ENCODE results near the gene CASTOR2.
"Not testable (repeated sequence)": the region's sequence is repeated elsewhere in the genome, so short reads cannot be mapped to it uniquely, and the experiment has no call there.

CASTOR2 gene

DNA sequence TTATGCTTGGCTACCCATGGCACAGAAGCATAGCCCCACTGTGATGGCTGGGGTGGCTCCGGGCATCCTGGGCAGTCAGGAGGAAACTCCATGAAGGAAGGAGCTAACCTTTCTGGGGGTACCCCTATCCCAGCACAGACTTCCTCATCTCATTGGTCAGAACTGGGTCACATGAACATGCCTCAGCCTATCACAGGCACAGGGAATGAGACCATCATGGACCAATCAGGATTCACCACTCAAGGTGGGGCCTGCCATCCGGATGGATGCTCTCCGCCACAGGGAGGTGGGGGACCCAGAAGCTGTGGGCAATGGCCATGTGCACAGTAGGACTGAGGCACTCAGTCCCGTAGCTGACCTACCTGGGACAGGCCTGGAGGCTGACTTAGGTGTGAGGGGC is 6.9 kb downstream of the CASTOR2 start:
- not testable (repeated sequence) for H3K9me3 Mint-ChIP-seq; DNase-seq; H3K4me3 Mint-ChIP-seq; H3K4me1 Mint-ChIP-seq; H3K27ac Mint-ChIP-seq; H3K27me3 Mint-ChIP-seq; ATAC-seq; H3K36me3 Mint-ChIP-seq (ENCODE audit: low read depth)

DNA sequence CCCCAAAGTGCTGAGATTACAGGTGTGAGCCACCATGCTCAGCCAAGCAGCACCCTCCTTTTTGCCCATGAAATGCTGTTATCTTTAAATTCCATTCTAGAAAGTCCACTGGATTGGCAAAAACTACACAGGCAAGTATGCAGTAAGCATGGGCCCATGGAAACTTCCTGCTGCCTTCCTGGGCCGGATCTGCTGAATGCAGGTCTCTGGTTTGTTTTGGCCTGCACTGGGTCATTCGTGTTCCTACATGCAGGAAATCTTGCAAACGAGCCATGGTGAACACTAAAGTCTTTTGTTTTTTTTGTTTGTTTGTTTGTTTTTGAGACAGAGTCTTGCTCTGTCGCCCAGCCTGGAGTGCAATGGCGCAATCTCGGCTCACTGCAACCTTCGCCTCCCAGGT is 7.9 kb downstream of the CASTOR2 start:
- H3K9me3 Mint-ChIP-seq; ATAC-seq; H3K4me1 Mint-ChIP-seq; H3K36me3 Mint-ChIP-seq (ENCODE audit: low read depth); H3K4me3 Mint-ChIP-seq; DNase-seq; H3K27ac Mint-ChIP-seq; H3K27me3 Mint-ChIP-seq: not testable (repeated sequence)

DNA sequence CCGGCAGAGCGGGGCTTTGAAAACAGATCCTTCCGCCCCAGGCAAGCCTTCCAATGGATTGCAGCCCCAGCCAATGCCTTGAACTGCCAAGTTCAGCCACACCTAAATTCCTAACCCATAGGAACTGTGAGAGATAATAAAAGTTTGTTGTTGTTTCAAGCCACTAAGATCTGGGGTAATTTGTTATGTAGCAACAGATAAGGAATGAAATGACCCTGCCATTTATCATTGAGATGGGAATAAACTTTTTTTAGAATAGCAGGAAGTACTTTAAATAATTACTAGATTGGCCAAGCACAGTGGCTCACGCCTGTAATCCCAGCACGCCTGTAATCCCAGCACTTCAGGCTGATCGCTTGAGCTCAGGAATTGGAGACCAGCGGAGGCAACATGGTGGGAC is 11.5 kb downstream of the CASTOR2 start:
- not testable (repeated sequence) for H3K27ac Mint-ChIP-seq; H3K36me3 Mint-ChIP-seq (ENCODE audit: low read depth); H3K4me1 Mint-ChIP-seq; DNase-seq; ATAC-seq; H3K9me3 Mint-ChIP-seq; H3K27me3 Mint-ChIP-seq; H3K4me3 Mint-ChIP-seq

DNA sequence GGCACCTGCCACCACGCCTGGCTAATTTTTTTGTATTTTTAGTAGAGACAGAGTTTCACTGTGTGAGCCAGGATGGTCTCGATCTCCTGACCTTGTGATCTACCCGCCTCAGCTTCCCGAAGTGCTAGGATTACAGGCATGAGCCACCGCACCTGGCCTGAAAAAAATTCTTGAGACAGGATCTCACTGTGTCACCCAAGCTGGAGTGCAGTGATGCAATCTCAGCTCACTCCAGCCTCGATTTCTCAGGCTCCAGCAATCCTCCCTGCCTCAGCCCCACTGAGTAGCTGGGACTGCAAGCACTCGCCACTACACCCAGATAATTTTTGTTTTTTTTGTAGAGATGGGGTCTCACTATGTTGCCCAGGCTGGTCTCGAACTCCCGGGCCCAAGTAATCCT is 13.0 kb downstream of the CASTOR2 start:
- not testable (repeated sequence) for H3K27ac Mint-ChIP-seq; ATAC-seq; H3K36me3 Mint-ChIP-seq (ENCODE audit: low read depth); H3K9me3 Mint-ChIP-seq; H3K4me1 Mint-ChIP-seq; H3K4me3 Mint-ChIP-seq; H3K27me3 Mint-ChIP-seq; DNase-seq

DNA sequence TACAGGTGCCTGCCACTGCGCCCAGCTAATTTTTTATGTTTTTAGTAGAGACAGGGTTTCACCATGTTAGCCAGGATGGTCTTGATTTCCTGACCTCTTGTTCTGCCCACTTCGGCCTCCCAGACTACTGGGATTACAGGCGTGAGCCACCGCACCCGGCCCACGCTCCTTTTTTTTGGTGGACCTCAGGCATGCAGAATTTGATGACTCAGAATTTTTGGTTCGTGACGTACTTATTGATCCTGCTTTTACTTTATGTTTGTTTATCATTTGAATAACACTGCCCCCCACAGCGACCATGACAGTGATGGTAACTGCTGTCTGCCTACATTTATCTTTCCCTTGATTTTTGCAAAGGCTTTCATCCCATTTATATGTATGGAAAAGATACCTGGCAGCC is 23.9 kb downstream of the CASTOR2 start:
- not testable (repeated sequence) for DNase-seq; H3K36me3 Mint-ChIP-seq (ENCODE audit: low read depth); H3K27me3 Mint-ChIP-seq; H3K4me3 Mint-ChIP-seq; H3K4me1 Mint-ChIP-seq; ATAC-seq; H3K9me3 Mint-ChIP-seq; H3K27ac Mint-ChIP-seq

DNA sequence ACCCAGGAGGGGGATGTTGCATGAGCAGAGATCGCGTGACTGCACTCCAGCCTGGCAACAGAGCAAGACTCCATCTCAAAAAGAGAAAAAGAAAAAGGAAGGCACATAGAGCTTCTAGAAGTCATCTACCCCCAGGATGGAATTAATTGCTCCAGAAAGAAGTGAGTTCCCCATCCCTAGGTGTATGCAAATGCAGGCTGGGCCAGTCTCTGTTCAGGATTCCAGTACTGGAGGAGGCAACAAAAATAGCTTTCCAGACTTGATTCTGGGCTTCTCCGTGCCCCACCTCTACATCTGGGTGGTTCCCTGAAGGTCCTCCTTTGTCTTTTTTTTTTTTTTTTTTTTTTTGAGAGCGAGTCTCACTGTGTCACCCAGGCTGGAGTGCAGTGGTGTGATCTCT is 28.6 kb downstream of the CASTOR2 start:
- H3K9me3 Mint-ChIP-seq: no peaks in the 10 kb centered on the region
- H3K4me1 Mint-ChIP-seq: no peaks in the 10 kb centered on the region
- no peak for ATAC-seq
- no peak for DNase-seq
- H3K27ac Mint-ChIP-seq: no peak overlapping the region
- H3K36me3 Mint-ChIP-seq (ENCODE audit: low read depth): no peaks in the 10 kb centered on the region
- no peak overlapping the region for H3K4me3 Mint-ChIP-seq
- H3K27me3 Mint-ChIP-seq: no peaks in the 10 kb centered on the region

DNA sequence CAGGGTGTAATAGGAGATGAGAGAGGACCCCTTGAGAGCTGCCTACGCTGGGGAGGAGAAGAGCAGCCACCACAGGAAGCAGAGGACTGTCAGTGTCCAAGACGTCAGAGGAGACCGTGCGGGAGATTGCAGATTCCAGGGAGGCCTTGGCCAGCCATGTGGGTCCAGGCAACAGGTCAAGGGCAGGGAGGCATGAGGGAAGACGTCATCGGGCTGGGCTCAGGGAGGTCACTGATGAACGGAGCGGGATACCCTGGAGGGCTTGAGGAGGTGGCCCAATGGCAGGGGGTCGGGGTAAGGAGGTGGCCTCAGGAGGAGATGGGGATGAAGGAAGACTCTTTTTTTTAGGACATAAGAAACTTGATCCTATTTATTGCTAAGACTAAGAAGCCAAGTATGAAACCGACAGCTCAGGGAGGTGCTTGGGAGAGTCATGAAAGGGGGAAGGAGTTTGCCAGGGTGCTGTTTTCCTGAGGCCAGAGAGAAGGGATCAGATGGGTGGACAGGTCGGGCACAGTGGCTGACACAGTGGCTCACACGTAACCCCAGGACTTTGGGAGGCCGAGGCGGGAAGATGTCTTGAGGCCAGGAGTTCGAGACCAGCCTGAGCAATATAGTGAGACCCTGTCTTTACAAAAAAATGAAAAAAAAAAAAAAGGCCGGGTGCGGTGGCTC is 30.5 kb downstream of the CASTOR2 start:
- DNase-seq; H3K27me3 Mint-ChIP-seq; H3K4me3 Mint-ChIP-seq; H3K4me1 Mint-ChIP-seq; ATAC-seq; H3K36me3 Mint-ChIP-seq (ENCODE audit: low read depth); H3K9me3 Mint-ChIP-seq; H3K27ac Mint-ChIP-seq: not testable (repeated sequence)

DNA sequence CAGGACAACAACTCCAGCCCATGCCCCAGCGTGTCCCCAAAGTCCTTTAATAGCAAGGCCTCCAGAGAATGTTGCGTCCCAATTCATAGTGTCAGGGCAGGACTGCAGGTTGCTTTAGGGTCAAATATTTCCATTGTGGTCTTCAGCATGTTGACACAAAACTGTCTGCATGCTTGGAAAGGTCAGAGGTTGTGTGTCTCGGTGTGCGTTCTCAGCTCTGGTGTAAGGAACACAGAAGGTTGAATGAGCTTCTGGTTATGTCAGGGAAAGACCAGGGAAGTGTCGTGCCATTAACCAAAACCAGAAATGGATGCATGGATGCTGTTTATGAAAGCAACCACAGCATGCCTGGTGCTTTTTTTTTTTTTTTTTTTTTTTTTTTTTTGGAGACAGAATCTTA is 31.9 kb downstream of the CASTOR2 start:
- H3K4me1 Mint-ChIP-seq, DNase-seq, ATAC-seq: not testable (repeated sequence)

DNA sequence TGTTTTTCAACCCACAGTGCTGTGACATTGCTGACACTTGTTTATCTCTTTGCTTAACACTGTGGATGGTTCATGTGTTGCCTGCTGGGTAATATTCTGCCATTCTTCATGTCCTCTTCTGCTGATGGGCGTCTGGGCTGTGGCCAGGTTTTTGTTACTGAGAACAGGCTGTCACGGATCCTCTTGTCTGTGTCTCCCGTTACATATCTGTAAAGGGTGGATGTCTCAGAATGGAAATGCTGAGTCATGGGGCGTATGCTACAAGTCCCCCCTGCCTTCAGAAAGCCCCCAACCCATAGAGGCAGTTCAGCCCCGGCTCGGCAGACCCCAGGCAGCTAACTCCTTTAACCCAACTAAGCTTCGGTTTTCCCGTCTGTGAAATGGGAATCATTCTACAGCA is 33.3 kb downstream of the CASTOR2 start:
- H3K9me3 Mint-ChIP-seq; ATAC-seq; H3K4me1 Mint-ChIP-seq; H3K36me3 Mint-ChIP-seq (ENCODE audit: low read depth); H3K4me3 Mint-ChIP-seq; DNase-seq; H3K27me3 Mint-ChIP-seq; H3K27ac Mint-ChIP-seq: not testable (repeated sequence)

More for the DNA sequence above, 31.9 kb downstream of the CASTOR2 start:
- not testable (repeated sequence) for H3K4me3 Mint-ChIP-seq; H3K27me3 Mint-ChIP-seq; H3K36me3 Mint-ChIP-seq (ENCODE audit: low read depth); H3K27ac Mint-ChIP-seq; H3K9me3 Mint-ChIP-seq

DNA sequence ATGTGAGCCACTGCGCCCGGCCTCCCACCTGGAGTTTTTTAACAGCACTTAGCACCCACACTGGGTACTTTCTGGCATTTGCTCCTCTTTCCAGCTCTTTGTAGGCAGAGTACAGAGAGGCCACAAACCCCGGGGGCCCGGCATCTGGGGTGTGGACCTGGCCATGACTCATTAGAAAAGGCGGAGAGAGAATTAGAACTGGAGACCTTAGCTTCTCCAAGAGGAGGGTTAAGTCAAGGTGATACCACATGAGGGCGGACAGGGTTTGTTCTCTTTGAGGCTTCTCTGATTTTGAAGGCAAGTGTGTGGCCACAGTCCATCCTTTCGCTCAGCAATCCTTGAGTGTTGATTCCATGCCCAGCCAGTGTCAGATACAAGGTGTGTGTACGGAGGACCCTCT is 36.9 kb downstream of the CASTOR2 start:
- not testable (repeated sequence) for H3K36me3 Mint-ChIP-seq (ENCODE audit: low read depth); H3K4me3 Mint-ChIP-seq; H3K27me3 Mint-ChIP-seq; H3K27ac Mint-ChIP-seq; DNase-seq; ATAC-seq; H3K9me3 Mint-ChIP-seq; H3K4me1 Mint-ChIP-seq

DNA sequence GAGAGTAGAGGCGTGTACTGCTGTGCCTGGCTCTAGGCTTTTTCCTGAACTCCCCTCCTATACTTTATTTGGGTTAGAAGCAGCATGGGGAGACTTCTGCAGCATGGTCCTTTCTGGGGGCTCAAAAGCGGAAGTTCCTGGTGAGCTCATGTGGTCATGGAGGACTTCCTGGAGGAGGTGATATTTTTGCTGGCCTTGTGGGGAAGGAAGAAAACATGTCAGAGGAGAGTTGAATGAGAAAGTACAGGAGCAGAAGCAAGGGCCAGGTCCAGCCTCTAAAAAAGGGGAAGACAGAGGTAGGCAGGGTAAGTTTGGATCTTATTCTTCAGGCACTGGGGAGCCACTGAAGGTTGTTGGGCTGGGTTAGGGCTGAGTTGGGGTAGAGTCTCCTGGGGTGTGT is 45.5 kb downstream of the CASTOR2 start:
- no peak for DNase-seq
- no peak for ATAC-seq
- H3K4me3 Mint-ChIP-seq: no peak overlapping the region
- H3K36me3 Mint-ChIP-seq (ENCODE audit: low read depth): no peaks in the 10 kb centered on the region
- H3K27me3 Mint-ChIP-seq: no peaks in the 10 kb centered on the region
- no peaks in the 10 kb centered on the region for H3K9me3 Mint-ChIP-seq
- no peak overlapping the region for H3K27ac Mint-ChIP-seq
- H3K4me1 Mint-ChIP-seq: no peaks in the 10 kb centered on the region

DNA sequence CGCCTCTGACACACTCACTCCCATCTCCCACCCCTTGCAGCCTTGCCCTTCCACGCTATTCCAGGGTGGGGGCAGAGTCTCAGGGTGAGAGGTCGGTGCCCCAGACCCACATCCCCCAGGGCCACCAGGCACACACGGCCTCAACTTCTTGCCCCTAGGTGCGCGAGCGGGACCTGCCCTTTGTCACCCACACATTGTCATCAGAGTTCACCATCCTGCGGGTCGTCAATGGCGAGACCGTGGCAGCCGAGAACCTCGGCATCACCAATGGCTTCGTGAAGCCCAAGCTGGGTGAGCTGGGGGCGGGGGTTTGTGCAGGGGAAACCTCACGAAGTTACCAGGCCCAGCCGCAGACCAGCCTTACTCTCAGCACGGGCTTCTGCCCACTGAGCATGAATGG is 53.3 kb downstream of the CASTOR2 start:
- no peak overlapping the region for H3K4me3 Mint-ChIP-seq
- no peaks in the 10 kb centered on the region for H3K27me3 Mint-ChIP-seq
- no peaks in the 10 kb centered on the region for H3K9me3 Mint-ChIP-seq
- DNase-seq (no peak), ATAC-seq (no peak)
- H3K36me3 Mint-ChIP-seq (ENCODE audit: low read depth): no peaks in the 10 kb centered on the region
- H3K4me1 Mint-ChIP-seq: no peaks in the 10 kb centered on the region
- no peak overlapping the region for H3K27ac Mint-ChIP-seq

DNA sequence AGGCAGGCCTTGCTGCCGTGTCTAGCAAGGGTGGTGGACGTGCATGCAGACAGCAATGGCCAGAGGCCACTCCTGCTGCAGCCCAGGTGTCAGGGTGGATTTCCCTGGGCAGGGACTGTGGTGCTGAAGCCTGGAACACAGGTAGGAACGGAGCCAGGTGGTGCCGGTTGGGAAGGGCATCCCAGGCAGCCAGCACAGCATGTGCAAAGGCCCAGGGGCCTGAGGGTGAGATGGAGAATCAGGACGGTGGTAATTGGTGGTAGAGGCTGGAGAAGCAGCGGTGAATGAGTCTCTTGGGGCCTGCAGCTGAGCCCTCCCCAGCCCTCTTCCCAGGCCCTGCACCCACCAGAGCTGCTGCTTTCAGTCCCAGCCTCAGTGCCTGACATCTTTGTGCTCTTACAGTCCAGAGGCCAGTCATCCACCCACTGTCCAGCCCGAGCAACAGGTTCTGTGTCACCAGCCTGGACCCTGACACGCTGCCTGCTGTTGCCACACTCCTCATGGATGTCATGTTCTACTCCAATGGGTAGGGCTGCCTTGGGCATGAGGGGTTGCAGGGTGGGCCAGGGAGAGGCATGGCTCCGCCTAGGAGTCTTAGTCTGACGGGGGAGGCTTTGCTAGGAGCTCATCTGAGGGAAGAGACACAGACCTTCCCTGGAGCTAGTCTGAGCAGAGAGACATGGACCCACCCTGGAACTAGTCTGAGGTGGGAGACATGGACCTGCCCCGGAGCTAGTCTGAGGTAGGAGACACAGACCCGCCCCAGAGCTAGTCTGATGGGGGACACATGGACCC is 54.3 kb downstream of the CASTOR2 start:
- H3K27ac Mint-ChIP-seq: no peak overlapping the region
- DNase-seq: no peak
- no peaks in the 10 kb centered on the region for H3K27me3 Mint-ChIP-seq
- H3K36me3 Mint-ChIP-seq (ENCODE audit: low read depth): no peaks in the 10 kb centered on the region
- no peak overlapping the region for H3K4me3 Mint-ChIP-seq
- ATAC-seq: no peak
- H3K9me3 Mint-ChIP-seq: no peaks in the 10 kb centered on the region
- H3K4me1 Mint-ChIP-seq: no peaks in the 10 kb centered on the region

DNA sequence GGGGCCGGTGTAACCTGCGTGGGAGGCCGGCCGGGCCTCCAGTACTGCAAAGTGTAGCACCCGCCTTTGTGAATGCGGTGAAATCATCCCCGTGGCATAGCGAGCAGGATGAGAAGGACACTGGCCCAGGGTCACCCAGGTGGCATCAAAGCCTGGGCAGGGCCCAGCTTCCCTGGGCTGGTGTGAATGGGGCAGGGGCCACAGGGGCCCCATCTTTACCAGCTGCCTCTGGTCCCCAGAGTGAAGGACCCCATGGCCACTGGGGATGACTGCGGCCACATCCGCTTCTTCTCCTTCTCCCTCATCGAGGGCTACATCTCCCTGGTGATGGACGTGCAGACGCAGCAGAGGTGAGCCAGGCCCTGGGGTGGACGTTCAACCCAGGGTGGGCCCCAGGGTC is 55.3 kb downstream of the CASTOR2 start:
- no peak for ATAC-seq
- Mint-ChIP-seq H3K36me3 (ENCODE audit: low read depth) (no peaks in the 10 kb centered on the region), H3K4me1 (no peaks in the 10 kb centered on the region), H3K27ac (no peak overlapping the region), H3K4me3 (no peak overlapping the region), H3K27me3 (no peaks in the 10 kb centered on the region), H3K9me3 (no peaks in the 10 kb centered on the region)
- no peak for DNase-seq

DNA sequence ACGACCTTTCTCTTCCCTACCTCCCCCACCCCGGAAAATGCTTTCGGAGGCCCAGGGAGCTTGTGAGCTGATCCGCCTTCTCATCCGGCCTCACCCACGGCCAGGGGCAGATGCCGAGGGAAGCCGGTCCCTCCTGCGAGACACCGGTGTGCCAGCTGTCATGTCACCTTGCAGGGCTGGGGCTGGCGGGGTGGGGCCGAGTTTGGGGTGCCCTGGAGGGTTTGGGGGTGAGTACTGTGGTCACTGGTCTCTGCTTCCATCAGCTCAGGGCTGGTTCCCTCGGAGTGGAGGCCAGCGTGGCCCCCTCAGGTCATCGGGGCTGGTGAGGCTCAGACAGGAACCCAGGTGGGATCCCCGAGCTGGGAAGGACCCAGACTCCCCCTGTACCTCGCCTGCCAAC is 60.4 kb downstream of the CASTOR2 start:
- Mint-ChIP-seq H3K36me3 (ENCODE audit: low read depth) (no peaks in the 10 kb centered on the region), H3K4me3 (no peak overlapping the region), H3K27ac (no peak overlapping the region), H3K27me3 (no peaks in the 10 kb centered on the region), H3K4me1 (no peaks in the 10 kb centered on the region), H3K9me3 (no peaks in the 10 kb centered on the region)
- ATAC-seq (no peak), DNase-seq (no peak)

Data from activated naive CD8-positive, alpha-beta T cell treated with anti-CD3 and anti-CD28 coated beads, Interleukin-2, amount 50 U/mL, for 24 hours (primary cell).